Gastrocnemius medialis (tissue), 4 donors: ENCODE measurements around the gene PGP. TPM values are rescaled to one million over a fixed set of nuclear protein-coding genes. Genes with fewer than 3 reads are reported as not detected.

Experiments used
- ATAC-seq, 2 donors: fragments of 150-250 bp; one replicate each; pipeline ENCODE4 v1.9.1; 2016
- DNase-seq, 2 donors: peaks; one replicate each; pipeline ENCODE4 v3.0.0-alpha.2; 2019
- H3K27ac ChIP-seq, 4 donors: fragments of 200-600 bp; sonication (generic); 1 replicate in 1 of 4; 2 replicates in 3 of 4; pipeline ENCODE4 v1.5.1; 2016 to 2018; ENCODE audit warnings: mild to moderate bottlenecking in 2 of 4, moderate library complexity in 1 of 4
- H3K27me3 ChIP-seq, 3 donors: fragments of 200-600 bp; sonication (generic) in 2 of 3; 1 replicate in 1 of 3; 2 replicates in 2 of 3; pipeline versions ENCODE4 v1.5.1 to v1.6.0; 2016 to 2019; ENCODE audit warnings: mild to moderate bottlenecking in 1 of 3, moderate library complexity in 1 of 3
- H3K36me3 ChIP-seq, 2 donors: fragments of 200-600 bp; sonication (generic) in 1 of 2; one replicate each; pipeline ENCODE4 v1.5.1; 2017 to 2018
- H3K4me1 ChIP-seq, 2 donors: fragments of 200-600 bp; sonication (generic) in 1 of 2; one replicate each; pipeline ENCODE4 v1.5.1; 2016 to 2017; ENCODE audit warnings: mild to moderate bottlenecking in 2 of 2
- H3K4me3 ChIP-seq, 4 donors: fragments of 200-600 bp; sonication (generic) in 3 of 4; 1 replicate in 1 of 4; 2 replicates in 3 of 4; pipeline ENCODE4 v1.5.1; 2016 to 2019; ENCODE audit warnings: mild to moderate bottlenecking in 2 of 4
- H3K9me3 ChIP-seq, 3 donors: fragments of 200-600 bp; sonication (generic) in 2 of 3; 1 replicate in 1 of 3; 2 replicates in 2 of 3; pipeline ENCODE4 v1.5.1; 2016 to 2019
- CTCF ChIP-seq, 5 experiments: fragments of 450-650 bp in 3 of 5; fragments of 200-600 bp in 2 of 5; sonication (generic) in 2 of 5; IDR thresholded peaks in 4 of 5; conservative IDR thresholded peaks in 1 of 5; 1 replicate in 4 of 5; 2 replicates in 1 of 5; pipeline ENCODE4 v1.5.1; 2016 to 2019; ENCODE audit warnings: antibody characterized with exemption in 5 of 5, mild to moderate bottlenecking in 3 of 5, moderate library complexity in 3 of 5
- POLR2A ChIP-seq, 2 donors: fragments of 450-650 bp; IDR thresholded peaks; one replicate each; pipeline ENCODE4 v1.6.1; 2017; ENCODE audit warnings: antibody characterized with exemption in 2 of 2, mild to moderate bottlenecking in 2 of 2, moderate library complexity in 2 of 2
- in situ Hi-C, 4 donors: fragments of 200-750 bp; cut with MboI; loops; one replicate each; pipeline versions ENCODE4 v1.15.0 to v1.8.0; 2017; ENCODE audit warnings: low sequenced_read_pairs in 4 of 4
- intact Hi-C: fragments of 100-400 bp; cut with DNase I; formaldehyde crosslinking; loops from one replicate; pipeline ENCODE4 v1.15.1; 2023; ENCODE audit warnings: low total_unique reads
- total RNA-seq, 4 donors: library from RNA; depleted of rRNA; stranded (reverse); fragments of >200 nt; gene quantifications; one replicate each; pipeline versions ENCODE4 v1.1.0 to v1.2.3, GENCODE V29; 2016

The PGP gene
- total RNA-seq, 4 donors from 2014 or later, result 19.6 to 43.1 (median 25.6) TPM

GRCh38 chr16:2199621-2200139, 15.0 kb downstream of the PGP start:
- no peak for ATAC-seq
- no peak for TF ChIP-seq POLR2A (IDR thresholded peaks at IDR 0.05)
- no peak for TF ChIP-seq CTCF (IDR thresholded peaks at IDR 0.05 in 4 of 5, conservative IDR thresholded peaks at IDR 0.05 in 1 of 5)
- Histone ChIP-seq H3K4me3 (no peak overlapping the region), H3K27me3 (peaks cover 21 to 25% (median 22%) of the 10 kb centered on the region in 3 donors), H3K9me3 (no peaks in the 10 kb centered on the region), H3K36me3 (no peaks in the 10 kb centered on the region), H3K4me1 (peaks cover 9 to 13% of the 10 kb centered on the region in 2 donors), H3K27ac (no peak overlapping the region)
- no peak for DNase-seq
- in situ Hi-C loops, result no loop called here
- intact Hi-C loops, result loop anchor here (5.0 kb wide), 1 partner anchor 303 kb away; no protein-coding TSS in a partner anchor

- DNase-seq, result no peak
- in situ Hi-C loops, result no loop called here
- Histone ChIP-seq H3K27ac (no peak overlapping the region), H3K9me3 (no peaks in the 10 kb centered on the region), H3K27me3 (peaks cover 27 to 31% (median 27%) of the 10 kb centered on the region in 3 donors), H3K4me3 (no peak overlapping the region), H3K4me1 (peaks cover 7 to 10% of the 10 kb centered on the region in 2 donors), H3K36me3 (no peaks in the 10 kb centered on the region)
- no peak for ATAC-seq
- intact Hi-C loops, result loop anchor here (5.0 kb wide), 1 partner anchor 303 kb away; no protein-coding TSS in a partner anchor
- TF ChIP-seq POLR2A (IDR thresholded peaks at IDR 0.05) (no peak), CTCF (IDR thresholded peaks at IDR 0.05 in 4 of 5, conservative IDR thresholded peaks at IDR 0.05 in 1 of 5) (no peak)
These were observed 15.5 kb downstream of the PGP start for GRCh38 chr16:2199095-2199494.

DNA sequence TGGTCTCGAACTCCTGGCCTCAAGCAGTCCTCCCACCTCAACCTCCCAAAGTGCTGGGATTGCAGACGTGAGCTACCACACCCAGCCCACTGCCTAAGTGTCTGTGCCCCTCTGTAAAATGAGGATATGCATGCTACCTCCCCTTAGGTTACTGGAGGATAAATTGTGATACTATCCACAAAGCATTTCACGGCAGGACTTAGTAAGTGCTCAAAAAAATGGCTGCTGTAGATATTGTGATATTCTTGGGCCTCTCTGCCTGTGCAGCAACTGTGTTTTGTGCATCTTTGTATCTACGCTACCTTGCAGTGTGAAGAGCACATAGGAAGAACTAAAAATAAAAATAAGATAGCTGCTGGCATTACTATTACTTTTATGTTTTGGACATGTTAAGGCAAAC, 16.4 kb downstream of the PGP start:
- no peak for DNase-seq
- in situ Hi-C loops (no loop called here), intact Hi-C loops (loop anchor here (5.0 kb wide), 1 partner anchor 304 kb away; no protein-coding TSS in a partner anchor)
- Histone ChIP-seq H3K4me1 (peaks cover 7 to 10% of the 10 kb centered on the region in 2 donors), H3K27me3 (peaks cover 27 to 36% (median 33%) of the 10 kb centered on the region in 3 donors), H3K9me3 (no peaks in the 10 kb centered on the region), H3K27ac (no peak overlapping the region), H3K4me3 (no peak overlapping the region), H3K36me3 (no peaks in the 10 kb centered on the region)
- TF ChIP-seq CTCF (IDR thresholded peaks at IDR 0.05 in 4 of 5, conservative IDR thresholded peaks at IDR 0.05 in 1 of 5) (no peak), POLR2A (IDR thresholded peaks at IDR 0.05) (no peak)
- no peak for ATAC-seq

- Histone ChIP-seq H3K36me3 (no peaks in the 10 kb centered on the region), H3K4me3 (no peak overlapping the region), H3K4me1 (peaks cover 7 to 10% of the 10 kb centered on the region in 2 donors), H3K27me3 (peaks cover 27 to 36% (median 33%) of the 10 kb centered on the region in 3 donors), H3K9me3 (no peaks in the 10 kb centered on the region), H3K27ac (no peak overlapping the region)
- in situ Hi-C loops (no loop called here), intact Hi-C loops (loop anchor here (5.0 kb wide), 1 partner anchor 305 kb away; no protein-coding TSS in a partner anchor)
- DNase-seq (no peak), ATAC-seq (no peak)
- TF ChIP-seq CTCF (IDR thresholded peaks at IDR 0.05 in 4 of 5, conservative IDR thresholded peaks at IDR 0.05 in 1 of 5) (no peak), POLR2A (IDR thresholded peaks at IDR 0.05) (no peak)
These were observed 16.9 kb downstream of the PGP start for GRCh38 chr16:2197765-2198164.
